Osteocyte (in vitro differentiated cells): ENCODE results near the gene TGM6. TPM values are rescaled to one million over a fixed set of nuclear protein-coding genes. Genes with fewer than 3 reads are reported as not detected.

ENCODE experiments used
- DNase-seq: peaks from one replicate; pipeline ENCODE4 v3.0.0; 2021; ENCODE audit warnings: mixed read lengths; ENCODE audit not compliant: unreplicated experiment; ENCODE audit errors: extremely low spot score
- H3K27ac Mint-ChIP-seq: one replicate; pipeline ENCODE4 v1.8.0; 2021; ENCODE audit warnings: mild to moderate bottlenecking, mixed read lengths; ENCODE audit not compliant: unreplicated experiment
- H3K27me3 Mint-ChIP-seq: one replicate; pipeline ENCODE4 v1.8.0; 2021; ENCODE audit warnings: mixed read lengths; ENCODE audit not compliant: unreplicated experiment
- H3K36me3 Mint-ChIP-seq: one replicate; pipeline ENCODE4 v1.8.0; 2021; ENCODE audit warnings: mixed read lengths; ENCODE audit not compliant: unreplicated experiment
- H3K4me1 Mint-ChIP-seq: one replicate; pipeline ENCODE4 v1.8.0; 2021; ENCODE audit warnings: mixed read lengths; ENCODE audit not compliant: unreplicated experiment
- H3K4me3 Mint-ChIP-seq: one replicate; pipeline ENCODE4 v1.8.0; 2021; ENCODE audit warnings: mild to moderate bottlenecking, moderate library complexity, mixed read lengths; ENCODE audit not compliant: unreplicated experiment
- H3K9me3 Mint-ChIP-seq: one replicate; pipeline ENCODE4 v1.8.0; 2021; ENCODE audit warnings: mixed read lengths; ENCODE audit not compliant: unreplicated experiment
- total RNA-seq: library from RNA; stranded (reverse); gene quantifications from 2 replicates; pipeline ENCODE4 v1.2.1, GENCODE V29; 2021
- TF ChIP-seq, protein P1 (sequence below): fragments of 200-600 bp; sonication (generic); IDR thresholded peaks from 2 replicates; pipeline ENCODE4 v1.5.0; 2021; ENCODE audit warnings: antibody characterized with exemption, mild to moderate bottlenecking, moderate library complexity

TGM6 gene
- total RNA-seq, 1 donor from 2014 or later: not detected

- TF ChIP-seq, protein P1, sequence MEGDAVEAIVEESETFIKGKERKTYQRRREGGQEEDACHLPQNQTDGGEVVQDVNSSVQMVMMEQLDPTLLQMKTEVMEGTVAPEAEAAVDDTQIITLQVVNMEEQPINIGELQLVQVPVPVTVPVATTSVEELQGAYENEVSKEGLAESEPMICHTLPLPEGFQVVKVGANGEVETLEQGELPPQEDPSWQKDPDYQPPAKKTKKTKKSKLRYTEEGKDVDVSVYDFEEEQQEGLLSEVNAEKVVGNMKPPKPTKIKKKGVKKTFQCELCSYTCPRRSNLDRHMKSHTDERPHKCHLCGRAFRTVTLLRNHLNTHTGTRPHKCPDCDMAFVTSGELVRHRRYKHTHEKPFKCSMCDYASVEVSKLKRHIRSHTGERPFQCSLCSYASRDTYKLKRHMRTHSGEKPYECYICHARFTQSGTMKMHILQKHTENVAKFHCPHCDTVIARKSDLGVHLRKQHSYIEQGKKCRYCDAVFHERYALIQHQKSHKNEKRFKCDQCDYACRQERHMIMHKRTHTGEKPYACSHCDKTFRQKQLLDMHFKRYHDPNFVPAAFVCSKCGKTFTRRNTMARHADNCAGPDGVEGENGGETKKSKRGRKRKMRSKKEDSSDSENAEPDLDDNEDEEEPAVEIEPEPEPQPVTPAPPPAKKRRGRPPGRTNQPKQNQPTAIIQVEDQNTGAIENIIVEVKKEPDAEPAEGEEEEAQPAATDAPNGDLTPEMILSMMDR: no peak
- DNase-seq: no peak
- H3K4me1 Mint-ChIP-seq: no peaks in the 10 kb centered on the region
- H3K27me3 Mint-ChIP-seq: peaks cover 4% of the 10 kb centered on the region
- H3K27ac Mint-ChIP-seq: no peak overlapping the region
- H3K4me3 Mint-ChIP-seq: no peak overlapping the region
- H3K36me3 Mint-ChIP-seq: no peaks in the 10 kb centered on the region
- H3K9me3 Mint-ChIP-seq: no peaks in the 10 kb centered on the region
These were observed 1.0 kb upstream of the TGM6 start for GRCh38 chr20:2379511-2380229.

DNA sequence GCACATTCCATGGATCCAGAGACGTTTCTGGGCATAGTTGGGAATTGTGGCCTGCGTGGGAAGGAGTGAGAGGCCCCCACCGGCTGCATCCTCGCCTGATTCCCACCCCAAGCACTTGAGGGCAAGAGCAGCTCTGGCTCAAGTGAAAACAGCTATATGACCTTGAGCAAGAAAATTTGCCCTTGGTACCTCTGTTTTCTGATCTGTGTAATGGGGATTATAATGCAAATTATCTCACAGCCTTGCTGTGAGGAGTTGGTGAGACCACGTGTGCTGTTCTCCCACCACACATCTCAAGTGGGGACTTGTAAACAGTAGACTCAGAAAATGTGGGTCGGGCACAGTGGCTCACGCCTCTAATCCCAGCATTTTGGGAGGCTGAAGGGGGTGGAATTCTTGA lies 602 bp downstream of the TGM6 start:
- Mint-ChIP-seq H3K9me3 (no peaks in the 10 kb centered on the region), H3K27me3 (peaks cover under 1% of the 10 kb centered on the region), H3K4me3 (no peak overlapping the region), H3K27ac (no peak overlapping the region), H3K4me1 (no peaks in the 10 kb centered on the region), H3K36me3 (no peaks in the 10 kb centered on the region)
- TF ChIP-seq, protein P1: no peak
- DNase-seq: no peak

DNA sequence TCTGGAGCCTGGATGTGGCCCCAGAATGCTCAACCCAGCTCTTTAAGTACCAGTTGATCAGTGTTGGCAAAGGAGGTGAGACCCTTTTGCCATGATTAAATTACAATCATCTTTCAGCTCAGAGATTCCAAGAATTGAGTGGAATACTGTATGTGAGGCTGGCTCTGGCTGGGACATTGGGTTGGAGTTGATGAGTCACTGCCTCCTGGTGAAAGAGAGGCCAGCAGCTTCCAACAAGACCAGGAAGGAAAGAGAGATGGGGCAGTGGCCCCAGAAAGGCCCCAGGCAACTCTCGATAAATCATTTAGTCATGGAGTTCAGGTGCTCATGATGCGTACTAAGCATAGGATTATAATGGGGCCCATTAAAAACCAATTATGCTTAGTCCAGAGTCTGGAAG lies 2.1 kb downstream of the TGM6 start:
- TF ChIP-seq, protein P1: no peak
- no peaks in the 10 kb centered on the region for H3K27me3 Mint-ChIP-seq

GRCh38 chr20:2385026-2385425 lies 4.3 kb downstream of the TGM6 start:
- TF ChIP-seq, protein P1: no peak
- no peak overlapping the region for H3K4me3 Mint-ChIP-seq
- peaks cover 2% of the 10 kb centered on the region for H3K4me1 Mint-ChIP-seq
- no peak overlapping the region for H3K27ac Mint-ChIP-seq
- no peaks in the 10 kb centered on the region for H3K9me3 Mint-ChIP-seq
- no peak for DNase-seq
- H3K36me3 Mint-ChIP-seq: no peaks in the 10 kb centered on the region
- H3K27me3 Mint-ChIP-seq: no peaks in the 10 kb centered on the region

More for the DNA sequence above, 2.1 kb downstream of the TGM6 start:
- H3K4me3 Mint-ChIP-seq: no peak overlapping the region
- H3K9me3 Mint-ChIP-seq: no peaks in the 10 kb centered on the region
- peaks cover 2% of the 10 kb centered on the region for H3K4me1 Mint-ChIP-seq
- H3K36me3 Mint-ChIP-seq: no peaks in the 10 kb centered on the region
- no peak overlapping the region for H3K27ac Mint-ChIP-seq
- no peak for DNase-seq

- Mint-ChIP-seq H3K9me3 (no peaks in the 10 kb centered on the region), H3K36me3 (no peaks in the 10 kb centered on the region), H3K4me3 (no peak overlapping the region), H3K27ac (no peak overlapping the region), H3K27me3 (no peaks in the 10 kb centered on the region), H3K4me1 (peaks cover 2% of the 10 kb centered on the region)
- TF ChIP-seq, protein P1: no peak
- DNase-seq: no peak
These were observed 4.8 kb downstream of the TGM6 start for GRCh38 chr20:2385496-2385895.
